HepG2 (cell line): Measurements from ENCODE around the gene NEUROG2. TPM values are rescaled to one million over a fixed set of nuclear protein-coding genes. Genes with fewer than 3 reads are reported as not detected.

Source experiments
- ATAC-seq: fragments of 200-7000 bp; cut with Tn5 transposase; 3 replicates; pipeline ENCODE4 v1.9.1; 2020; ENCODE audit warnings: mild to moderate bottlenecking, moderate library complexity
- BruUV-seq: library from RNA; stranded (reverse); fragments of 400-500 nt; replicated peaks from 2 replicates; lab custom pipeline; 2021; lab: Mats Ljungman, UMichigan
- CTCF ChIA-PET: fragments of 300-600 bp; formaldehyde crosslinking; extraction: SDS; loops from one replicate; lab custom pipeline; 2021; ENCODE audit warnings: low total read pairs, inconsistent platforms, low intra/inter-chr PET ratio; lab: Yijun Ruan, JAX
- POLR2A ChIA-PET: fragments of 350-600 bp; sonication (Branson Sonifier 250); formaldehyde crosslinking; loops from one replicate; lab custom pipeline; 2020; ENCODE audit warnings: antibody characterized with exemption, inconsistent platforms; lab: Yijun Ruan, JAX
- DNase-seq: peaks from one replicate; pipeline ENCODE4 v3.0.0-alpha.2; 2015; ENCODE audit warnings: low spot score
- FAIRE-seq: peaks from 3 replicates; lab custom pipeline; 2011; peaks lifted over from hg19 to GRCh38; lab: Jason Lieb, UNC
- H2AFZ ChIP-seq: one replicate; pipeline ENCODE4 v1.6.1; 2011; ENCODE audit warnings: low read length, inconsistent platforms
- H3K27ac ChIP-seq: fragments of 300-600 bp; 3 replicates; pipeline ENCODE4 v1.8.0; 2011; ENCODE audit warnings: mixed run types, mild to moderate bottlenecking, mixed read lengths, low read length, inconsistent platforms; ENCODE audit not compliant: insufficient read depth; ENCODE audit errors: extremely low read length
- H3K27me3 ChIP-seq, 2 experiments: fragments of 200-600 bp in 1 of 2; 2 replicates in 1 of 2; 3 replicates in 1 of 2; pipeline versions ENCODE4 v1.6.0 to v1.8.0; 2011; ENCODE audit warnings: low read length in 2 of 2, mild to moderate bottlenecking in 2 of 2, moderate library complexity in 2 of 2, inconsistent platforms in 1 of 2; ENCODE audit not compliant: insufficient read depth in 2 of 2, control insufficient read depth in 1 of 2
- H3K36me3 ChIP-seq, 2 experiments: fragments of 200-600 bp in 1 of 2; replicated peaks in 1 of 2; 2 replicates in 1 of 2; 3 replicates in 1 of 2; pipeline versions ENCODE4 v1.5.1 to v1.8.0; 2011; ENCODE audit warnings: low read length in 2 of 2, inconsistent platforms in 1 of 2; ENCODE audit not compliant: insufficient read depth in 2 of 2, control insufficient read depth in 1 of 2
- H3K4me1 ChIP-seq: 2 replicates; pipeline ENCODE4 v1.5.1; 2012; ENCODE audit warnings: low read length, inconsistent platforms; ENCODE audit not compliant: insufficient read depth
- H3K4me2 ChIP-seq: 2 replicates; pipeline ENCODE4 v1.6.0; 2011; ENCODE audit warnings: low read depth, low read length, inconsistent platforms
- H3K4me3 ChIP-seq, 3 experiments: fragments of 200-600 bp in 1 of 3; sonication (generic), shearing (Covaris generic) in 1 of 3; replicated peaks in 1 of 3; 2 replicates each; pipeline ENCODE4 v1.5.1; 2011 to 2016; ENCODE audit warnings: low read length in 3 of 3, inconsistent platforms in 2 of 3, low read depth in 2 of 3, mild to moderate bottlenecking in 2 of 3, control low read depth in 1 of 3, mixed read lengths in 1 of 3; ENCODE audit not compliant: insufficient read depth in 1 of 3
- H3K79me2 ChIP-seq: one replicate; pipeline ENCODE4 v1.6.1; 2011; ENCODE audit warnings: low read length, inconsistent platforms; ENCODE audit not compliant: insufficient read depth
- H3K9ac ChIP-seq: 2 replicates; pipeline ENCODE4 v1.6.0; 2011; ENCODE audit warnings: mild to moderate bottlenecking, low read depth, low read length, inconsistent platforms; ENCODE audit not compliant: insufficient read depth
- H3K9me3 ChIP-seq: 2 replicates; pipeline ENCODE4 v1.5.1; 2012; ENCODE audit warnings: mild to moderate bottlenecking, low read length
- H4K20me1 ChIP-seq: 2 replicates; pipeline ENCODE4 v1.6.0; 2011; ENCODE audit warnings: inconsistent platforms, mild to moderate bottlenecking, low read length, moderate library complexity; ENCODE audit not compliant: insufficient read depth
- DPF2 ChIP-seq: sonication (generic); formaldehyde crosslinking; IDR thresholded peaks from 2 replicates; pipeline ENCODE4 v1.4.0; 2020; ENCODE audit warnings: mild to moderate bottlenecking, low read depth, missing genetic modification reagents, borderline replicate concordance
- GABPA ChIP-seq, 2 experiments: IDR thresholded peaks; 2 replicates each; pipeline ENCODE4 v1.6.1; 2011 to 2016; ENCODE audit warnings: low read depth in 2 of 2, low read length in 1 of 2, missing biosample characterization in 1 of 2, missing genetic modification characterization in 1 of 2
- MAFF ChIP-seq: IDR thresholded peaks from 2 replicates; pipeline ENCODE4 v1.6.1; 2011; ENCODE audit warnings: low read depth, low read length, improper control_type of control experiment
- MEIS2 ChIP-seq: sonication (generic); formaldehyde crosslinking; IDR thresholded peaks from 2 replicates; pipeline ENCODE4 v1.9.0; 2021; ENCODE audit warnings: mild to moderate bottlenecking, missing genetic modification reagents
- MTF1 ChIP-seq: sonication (generic); formaldehyde crosslinking; IDR thresholded peaks from 2 replicates; pipeline ENCODE4 v1.5.0; 2020; ENCODE audit warnings: missing genetic modification reagents
- TGIF2 ChIP-seq: IDR thresholded peaks from 2 replicates; pipeline ENCODE4 v1.6.1; 2016; ENCODE audit warnings: control low read depth, missing compliant biosample characterization
- ZNF350 ChIP-seq: sonication (generic); formaldehyde crosslinking; IDR thresholded peaks from 2 replicates; pipeline ENCODE4 v1.4.0; 2020; ENCODE audit warnings: mild to moderate bottlenecking, low read depth, missing genetic modification reagents, borderline replicate concordance
- ZNF607 ChIP-seq: sonication (generic); formaldehyde crosslinking; IDR thresholded peaks from 2 replicates; pipeline ENCODE4 v1.5.1; 2020; ENCODE audit warnings: missing genetic modification reagents, mild to moderate bottlenecking, borderline replicate concordance
- ZNF629 ChIP-seq: sonication (generic); formaldehyde crosslinking; conservative IDR thresholded peaks from 2 replicates; pipeline ENCODE4 v1.5.0; 2020; ENCODE audit warnings: missing genetic modification reagents
- ZSCAN21 ChIP-seq: sonication (generic); formaldehyde crosslinking; IDR thresholded peaks from 2 replicates; pipeline ENCODE4 v1.8.0; 2022; ENCODE audit warnings: mild to moderate bottlenecking, missing genetic modification reagents, moderate library complexity, borderline replicate concordance
- WGBS: methylation state at CpG from one replicate; pipeline ENCODE4 v1.1.6; 2017; ENCODE audit warnings: low lambda C conversion rate; 5-methylcytosine and 5-hydroxymethylcytosine counted together
- in situ Hi-C: cut with HindIII; loops from 2 replicates; pipeline ENCODE4 v1.10.0; 2017; ENCODE audit warnings: low pct_unique_long_range_greater_than_20kb; ENCODE audit not compliant: extremely low pct_ligation_motif_present
- intact Hi-C: fragments of 100-400 bp; cut with micrococcal nuclease; formaldehyde crosslinking; loops from one replicate; pipeline ENCODE4 v1.10.0; 2022; ENCODE audit not compliant: unreplicated experiment
- polyA plus RNA-seq, 8 experiments: library from polyadenylated mRNA; depleted of rRNA in 3 of 8; stranded (reverse) in 7 of 8; unstranded in 1 of 8; fragments of >200 nt; fragmentation: Illumina TruSeq in 4 of 8; extraction: Trizol in 4 of 8; gene quantifications; 2 replicates each; pipeline versions ENCODE4 v1.2.1 to v1.2.3, GENCODE V29; 2011 to 2016; ENCODE audit warnings: low read depth in 4 of 8, missing spikeins in 1 of 8, mixed read lengths in 1 of 8; ENCODE audit not compliant: insufficient read depth in 1 of 8
- total RNA-seq, 5 experiments: library from RNA; depleted of rRNA; stranded (reverse); fragments of >200 nt; fragmentation: Illumina TruSeq; extraction: Trizol; gene quantifications; 2 replicates each; pipeline ENCODE4 v1.2.3, GENCODE V29; 2016; ENCODE audit warnings: low read depth in 1 of 5
- TF ChIP-seq, protein P1 (sequence below): sonication (generic); formaldehyde crosslinking; IDR thresholded peaks from 2 replicates; pipeline ENCODE4 v1.9.0; 2021; ENCODE audit warnings: missing genetic modification reagents, borderline replicate concordance
- TF ChIP-seq, protein P2 (sequence below): sonication (generic); formaldehyde crosslinking; conservative IDR thresholded peaks from 2 replicates; pipeline ENCODE4 v1.4.0; 2020; ENCODE audit warnings: missing genetic modification reagents
- TF ChIP-seq, protein P3 (sequence below): sonication (generic); formaldehyde crosslinking; IDR thresholded peaks from 2 replicates; pipeline ENCODE4 v1.4.0; 2020; ENCODE audit warnings: mild to moderate bottlenecking, low read depth, missing genetic modification reagents

The NEUROG2 gene
- total and polyA plus RNA-seq, 2 of the 13 experiments (the other 11 are each of a cell fraction or from before 2014, with no cell fraction given), result not detected

DNA sequence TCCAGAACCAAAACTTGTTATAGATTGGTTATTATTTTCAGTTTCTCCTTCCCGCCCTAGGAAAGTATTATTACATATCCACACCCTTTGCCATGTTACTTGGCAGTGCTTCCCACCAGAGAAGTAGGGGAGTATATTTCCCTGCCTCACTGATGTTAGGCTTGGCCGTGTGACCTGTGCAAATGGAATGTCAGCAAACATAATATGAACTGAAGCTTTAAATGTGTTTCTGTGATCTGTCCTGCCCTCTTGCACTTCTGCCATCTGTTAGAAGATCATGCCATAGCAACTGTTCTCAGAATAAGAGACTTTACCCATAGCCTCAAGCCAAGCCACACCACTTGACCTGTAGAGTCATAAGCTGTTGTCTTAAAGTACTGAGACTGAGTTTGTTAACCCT, 36.7 kb upstream of the NEUROG2 start:
- H3K4me1 ChIP-seq, result no peaks in the 10 kb centered on the region
- H3K27ac ChIP-seq, result no peak overlapping the region
- ChIA-PET CTCF (no interaction called here), POLR2A (no interaction called here)
- H2AFZ ChIP-seq, result no peak overlapping the region
- ATAC-seq, result peak; percentile 35; the same call in 1 of the 3 replicates
- H3K79me2 ChIP-seq, result no peaks in the 10 kb centered on the region
- no peak overlapping the region for H3K4me3 ChIP-seq
- no peak for FAIRE-seq
- no peaks in the 10 kb centered on the region for H3K9me3 ChIP-seq
- BruUV-seq, result no TSS peak
- H4K20me1 ChIP-seq, result no peaks in the 10 kb centered on the region
- H3K4me2 ChIP-seq, result no peak overlapping the region
- intact Hi-C loops, result no loop called here
- WGBS, result 70% methylated on average over 2 of the region's 2 CpGs
- no peaks in the 10 kb centered on the region for H3K27me3 ChIP-seq
- TF ChIP-seq ZNF629 (CRISPR knock-in tag), result no peak
- TF ChIP-seq, protein P1, sequence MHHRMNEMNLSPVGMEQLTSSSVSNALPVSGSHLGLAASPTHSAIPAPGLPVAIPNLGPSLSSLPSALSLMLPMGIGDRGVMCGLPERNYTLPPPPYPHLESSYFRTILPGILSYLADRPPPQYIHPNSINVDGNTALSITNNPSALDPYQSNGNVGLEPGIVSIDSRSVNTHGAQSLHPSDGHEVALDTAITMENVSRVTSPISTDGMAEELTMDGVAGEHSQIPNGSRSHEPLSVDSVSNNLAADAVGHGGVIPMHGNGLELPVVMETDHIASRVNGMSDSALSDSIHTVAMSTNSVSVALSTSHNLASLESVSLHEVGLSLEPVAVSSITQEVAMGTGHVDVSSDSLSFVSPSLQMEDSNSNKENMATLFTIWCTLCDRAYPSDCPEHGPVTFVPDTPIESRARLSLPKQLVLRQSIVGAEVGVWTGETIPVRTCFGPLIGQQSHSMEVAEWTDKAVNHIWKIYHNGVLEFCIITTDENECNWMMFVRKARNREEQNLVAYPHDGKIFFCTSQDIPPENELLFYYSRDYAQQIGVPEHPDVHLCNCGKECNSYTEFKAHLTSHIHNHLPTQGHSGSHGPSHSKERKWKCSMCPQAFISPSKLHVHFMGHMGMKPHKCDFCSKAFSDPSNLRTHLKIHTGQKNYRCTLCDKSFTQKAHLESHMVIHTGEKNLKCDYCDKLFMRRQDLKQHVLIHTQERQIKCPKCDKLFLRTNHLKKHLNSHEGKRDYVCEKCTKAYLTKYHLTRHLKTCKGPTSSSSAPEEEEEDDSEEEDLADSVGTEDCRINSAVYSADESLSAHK (CRISPR knock-in tag), result no peak
- TF ChIP-seq TGIF2 (CRISPR knock-in tag), result no peak
- TF ChIP-seq ZNF350 (CRISPR knock-in tag), result no peak
- TF ChIP-seq MEIS2 (CRISPR knock-in tag), result no peak
- TF ChIP-seq DPF2 (CRISPR knock-in tag), result no peak
- DNase-seq, result peak; percentile 17
- no peaks in the 10 kb centered on the region; a peak in 1 of 5 replicates for H3K36me3 ChIP-seq
- no peak overlapping the region for H3K9ac ChIP-seq
- in situ Hi-C loops, result no loop called here

DNA sequence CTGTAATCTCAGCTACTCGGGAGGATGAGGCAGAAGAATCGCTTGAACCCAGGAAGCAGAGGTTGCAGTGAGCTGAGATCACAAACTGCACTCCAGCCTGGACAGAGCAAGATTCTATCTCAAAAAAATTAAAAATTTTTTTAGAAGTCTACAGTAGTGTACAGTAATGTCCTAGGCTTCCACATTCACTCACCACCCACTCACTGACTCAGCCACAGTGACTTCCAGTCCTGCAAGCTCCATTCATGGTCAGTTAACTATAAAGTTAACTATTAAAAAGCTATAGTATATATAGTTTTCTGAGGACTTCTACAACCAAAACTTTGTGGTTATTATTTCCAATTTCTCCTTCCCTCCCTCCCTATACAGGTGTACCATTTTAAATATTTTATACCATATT, 34.7 kb upstream of the NEUROG2 start:
- no peak overlapping the region for H2AFZ ChIP-seq
- DNase-seq, result no peak
- in situ Hi-C loops, result no loop called here
- no peak for TF ChIP-seq ZSCAN21
- no peak for TF ChIP-seq GABPA (IDR thresholded peaks at IDR 0.05; ENCODE audit: low read depth, low read length)
- no peak for TF ChIP-seq GABPA (CRISPR knock-in tag; IDR thresholded peaks at IDR 0.05; ENCODE audit: low read depth)
- TF ChIP-seq MAFF, result no peak
- no peak for TF ChIP-seq MTF1 (CRISPR knock-in tag)
- no peak for TF ChIP-seq ZNF607 (CRISPR knock-in tag)
- TF ChIP-seq, protein P2, sequence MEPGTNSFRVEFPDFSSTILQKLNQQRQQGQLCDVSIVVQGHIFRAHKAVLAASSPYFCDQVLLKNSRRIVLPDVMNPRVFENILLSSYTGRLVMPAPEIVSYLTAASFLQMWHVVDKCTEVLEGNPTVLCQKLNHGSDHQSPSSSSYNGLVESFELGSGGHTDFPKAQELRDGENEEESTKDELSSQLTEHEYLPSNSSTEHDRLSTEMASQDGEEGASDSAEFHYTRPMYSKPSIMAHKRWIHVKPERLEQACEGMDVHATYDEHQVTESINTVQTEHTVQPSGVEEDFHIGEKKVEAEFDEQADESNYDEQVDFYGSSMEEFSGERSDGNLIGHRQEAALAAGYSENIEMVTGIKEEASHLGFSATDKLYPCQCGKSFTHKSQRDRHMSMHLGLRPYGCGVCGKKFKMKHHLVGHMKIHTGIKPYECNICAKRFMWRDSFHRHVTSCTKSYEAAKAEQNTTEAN (CRISPR knock-in tag), result no peak
- TF ChIP-seq, protein P3, sequence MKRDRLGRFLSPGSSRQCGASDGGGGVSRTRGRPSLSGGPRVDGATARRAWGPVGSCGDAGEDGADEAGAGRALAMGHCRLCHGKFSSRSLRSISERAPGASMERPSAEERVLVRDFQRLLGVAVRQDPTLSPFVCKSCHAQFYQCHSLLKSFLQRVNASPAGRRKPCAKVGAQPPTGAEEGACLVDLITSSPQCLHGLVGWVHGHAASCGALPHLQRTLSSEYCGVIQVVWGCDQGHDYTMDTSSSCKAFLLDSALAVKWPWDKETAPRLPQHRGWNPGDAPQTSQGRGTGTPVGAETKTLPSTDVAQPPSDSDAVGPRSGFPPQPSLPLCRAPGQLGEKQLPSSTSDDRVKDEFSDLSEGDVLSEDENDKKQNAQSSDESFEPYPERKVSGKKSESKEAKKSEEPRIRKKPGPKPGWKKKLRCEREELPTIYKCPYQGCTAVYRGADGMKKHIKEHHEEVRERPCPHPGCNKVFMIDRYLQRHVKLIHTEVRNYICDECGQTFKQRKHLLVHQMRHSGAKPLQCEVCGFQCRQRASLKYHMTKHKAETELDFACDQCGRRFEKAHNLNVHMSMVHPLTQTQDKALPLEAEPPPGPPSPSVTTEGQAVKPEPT (CRISPR knock-in tag), result no peak

More for the DNA sequence above, 34.7 kb upstream of the NEUROG2 start:
- no TSS peak for BruUV-seq
- WGBS, result 100% methylated on average over 2 of the region's 2 CpGs
- Histone ChIP-seq H3K79me2 (no peaks in the 10 kb centered on the region), H3K9ac (no peak overlapping the region), H3K4me3 (no peak overlapping the region), H3K4me2 (no peak overlapping the region), H4K20me1 (no peaks in the 10 kb centered on the region), H3K27ac (no peak overlapping the region), H3K27me3 (no peaks in the 10 kb centered on the region), H3K4me1 (no peaks in the 10 kb centered on the region), H3K36me3 (no peaks in the 10 kb centered on the region), H3K9me3 (no peaks in the 10 kb centered on the region)
- ChIA-PET CTCF (no interaction called here), POLR2A (no interaction called here)
- intact Hi-C loops, result no loop called here
- no peak for FAIRE-seq
- no peak for ATAC-seq
